ENCODE data around the gene HES5. TPM values are rescaled to one million over a fixed set of nuclear protein-coding genes. Genes with fewer than 3 reads are reported as not detected.

The HES5 gene
- total and polyA plus RNA-seq, 7 experiments from 2014 or later = not detected

DNA sequence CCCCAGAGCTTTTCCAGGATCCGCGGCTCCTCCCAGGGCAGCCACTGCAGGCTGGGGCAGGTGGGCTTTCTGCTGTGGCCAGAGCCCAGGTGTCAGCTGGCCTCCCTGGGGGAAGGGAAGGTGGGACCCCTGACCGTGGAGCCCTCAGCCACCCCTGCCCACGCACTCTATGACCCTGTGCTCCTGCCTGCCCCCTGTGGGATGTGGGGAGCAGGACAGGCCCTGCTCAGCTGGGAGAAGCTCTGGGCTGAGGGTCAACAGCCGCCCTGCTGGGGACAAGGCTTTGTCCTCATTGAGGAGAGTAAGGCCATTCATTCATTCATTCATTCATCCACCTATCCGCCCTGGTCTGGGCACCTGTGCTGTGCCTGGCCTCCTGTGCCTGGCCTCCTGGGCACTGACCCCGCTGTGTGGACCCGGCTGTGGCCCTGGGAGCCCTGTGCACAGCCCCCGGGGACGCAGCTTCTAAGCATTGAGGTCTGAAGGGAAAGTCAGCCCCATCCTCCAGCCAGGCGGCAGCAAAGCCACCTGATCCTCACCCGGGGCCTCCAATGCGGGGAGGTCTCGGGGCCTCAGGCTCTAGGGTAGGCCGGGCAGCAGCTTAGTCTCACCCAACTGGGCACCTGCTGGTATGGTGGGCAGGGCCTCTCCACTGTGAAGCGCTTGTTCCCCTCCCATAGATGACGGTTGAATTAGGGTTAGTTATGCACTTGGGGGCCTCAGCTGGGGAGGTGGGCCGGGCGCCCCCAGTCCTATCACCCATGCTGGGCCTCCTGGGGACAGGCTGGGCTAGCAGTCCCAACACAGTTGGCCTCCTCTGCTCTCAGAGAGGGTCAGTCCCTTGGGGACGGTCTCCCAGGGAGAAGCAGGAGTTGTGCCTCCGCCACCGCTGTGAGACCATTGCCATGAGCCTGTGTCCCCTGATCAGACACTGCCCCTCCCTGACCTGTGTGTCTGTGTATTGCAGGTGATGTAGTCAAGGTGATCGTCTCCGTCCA lies 32.1 kb upstream of the HES5 start:
- no peaks in the 10 kb centered on the region for H3K27me3 ChIP-seq (ENCODE audit: control insufficient read depth in 2 of 2, insufficient read depth in 2 of 2, low read length in 2 of 2)
- no peaks in the 10 kb centered on the region for H3K27me3 Mint-ChIP-seq
- peaks cover 6 to 26% (median 19%) of the 10 kb centered on the region in 7 donors for H3K4me1 Mint-ChIP-seq
- peak overlapping the region in 3 of 9 donors; percentile 9 to 84 (median 51) for H3K27ac Mint-ChIP-seq
- DNase-seq (no peak), ATAC-seq (peak; percentile 60)
- peak overlapping the region; percentile 40 for H3K27ac ChIP-seq (ENCODE audit: low read depth, low read length)
- intact Hi-C loops (cut with micrococcal nuclease) = no loop called here
- POLR2A ChIA-PET = interaction anchor here (1.4 to 9.5 kb wide), 6 partner anchors 9 to 85 kb away, joined by 3 to 253 read pairs (median 9); partner anchors contain the start of genes PANK4 and PRXL2B
- CTCF ChIA-PET = interaction anchor here (0.8 to 1.2 kb wide), 3 partner anchors 16 to 23 kb away, joined by 3 to 4 read pairs (median 4); no protein-coding TSS in a partner anchor
- peaks cover 0 to 13% (median 3%) of the 10 kb centered on the region in 5 donors for H3K36me3 Mint-ChIP-seq
- H3K4me3 ChIP-seq (ENCODE audit: low read length) = no peak overlapping the region
- peak overlapping the region in 1 of 10 donors; percentile 18 for H3K4me3 Mint-ChIP-seq
- no peaks in the 10 kb centered on the region for H3K9me3 ChIP-seq (ENCODE audit: control insufficient read depth in 2 of 3, low read length in 3 of 3)
- no peaks in the 10 kb centered on the region for H3K9me3 Mint-ChIP-seq
- peaks cover 0 to 65% (median 0%) of the 10 kb centered on the region in 3 experiments for H3K36me3 ChIP-seq (ENCODE audit: control insufficient read depth in 2 of 3, insufficient read depth in 3 of 3, low read length in 3 of 3)
- H3K4me1 ChIP-seq (ENCODE audit: control insufficient read depth in 2 of 2, insufficient read depth in 2 of 2, low read length in 2 of 2) = peaks cover 11 to 17% of the 10 kb centered on the region in 2 donors

DNA sequence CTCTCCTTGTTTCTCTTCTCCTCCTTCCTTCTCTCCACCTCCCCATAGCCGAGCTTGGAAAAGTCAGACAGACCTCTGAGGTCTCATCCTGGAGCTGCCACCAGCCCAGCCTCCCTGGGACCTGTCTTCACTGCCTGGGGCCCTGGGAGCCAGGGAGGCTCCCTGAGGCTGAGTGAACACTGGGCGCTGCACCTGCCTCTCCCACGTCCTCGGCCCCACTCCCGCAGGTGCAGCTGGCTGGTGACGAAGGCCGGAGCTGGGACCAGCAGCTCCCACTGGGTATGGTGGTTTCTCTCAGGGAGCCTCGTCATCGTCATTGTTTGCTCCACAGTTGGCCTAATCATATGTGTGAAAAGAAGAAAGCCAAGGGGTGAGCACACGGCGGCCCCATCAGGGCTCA lies 31.4 kb upstream of the HES5 start:
- no peaks in the 10 kb centered on the region for H3K9me3 ChIP-seq (ENCODE audit: control insufficient read depth in 2 of 3, low read length in 3 of 3)
- H3K4me3 ChIP-seq (ENCODE audit: low read length) = no peak overlapping the region
- H3K4me1 ChIP-seq (ENCODE audit: control insufficient read depth in 2 of 2, insufficient read depth in 2 of 2, low read length in 2 of 2) = peaks cover 12 to 17% of the 10 kb centered on the region in 2 donors
- peak overlapping the region in 5 of 10 donors; percentile 9 to 37 (median 23) for H3K4me3 Mint-ChIP-seq
- ATAC-seq (no peak), DNase-seq (no peak)
- H3K27me3 ChIP-seq (ENCODE audit: control insufficient read depth in 2 of 2, insufficient read depth in 2 of 2, low read length in 2 of 2) = no peaks in the 10 kb centered on the region
- peaks cover 0 to under 1% (median 0%) of the 10 kb centered on the region in 11 donors for H3K9me3 Mint-ChIP-seq
- ChIA-PET POLR2A (interaction anchor here (1.4 to 9.5 kb wide), 6 partner anchors 10 to 86 kb away, joined by 3 to 253 read pairs (median 9); partner anchors contain the start of genes PANK4 and PRXL2B), CTCF (interaction anchor here (0.8 to 1.1 kb wide), 3 partner anchors 9 to 24 kb away, joined by 3 to 4 read pairs (median 4); no protein-coding TSS in a partner anchor)
- intact Hi-C loops (cut with micrococcal nuclease) = no loop called here
- no peaks in the 10 kb centered on the region for H3K27me3 Mint-ChIP-seq
- peaks cover 0 to 70% (median 0%) of the 10 kb centered on the region in 3 experiments for H3K36me3 ChIP-seq (ENCODE audit: control insufficient read depth in 2 of 3, insufficient read depth in 3 of 3, low read length in 3 of 3)
- peaks cover 8 to 27% (median 20%) of the 10 kb centered on the region in 7 donors for H3K4me1 Mint-ChIP-seq
- peaks cover 0 to 17% (median 3%) of the 10 kb centered on the region in 5 donors for H3K36me3 Mint-ChIP-seq
- peak overlapping the region in 7 of 9 donors; percentile 51 to 84 (median 74) for H3K27ac Mint-ChIP-seq
- peak overlapping the region; percentile 40 for H3K27ac ChIP-seq (ENCODE audit: low read depth, low read length)

DNA sequence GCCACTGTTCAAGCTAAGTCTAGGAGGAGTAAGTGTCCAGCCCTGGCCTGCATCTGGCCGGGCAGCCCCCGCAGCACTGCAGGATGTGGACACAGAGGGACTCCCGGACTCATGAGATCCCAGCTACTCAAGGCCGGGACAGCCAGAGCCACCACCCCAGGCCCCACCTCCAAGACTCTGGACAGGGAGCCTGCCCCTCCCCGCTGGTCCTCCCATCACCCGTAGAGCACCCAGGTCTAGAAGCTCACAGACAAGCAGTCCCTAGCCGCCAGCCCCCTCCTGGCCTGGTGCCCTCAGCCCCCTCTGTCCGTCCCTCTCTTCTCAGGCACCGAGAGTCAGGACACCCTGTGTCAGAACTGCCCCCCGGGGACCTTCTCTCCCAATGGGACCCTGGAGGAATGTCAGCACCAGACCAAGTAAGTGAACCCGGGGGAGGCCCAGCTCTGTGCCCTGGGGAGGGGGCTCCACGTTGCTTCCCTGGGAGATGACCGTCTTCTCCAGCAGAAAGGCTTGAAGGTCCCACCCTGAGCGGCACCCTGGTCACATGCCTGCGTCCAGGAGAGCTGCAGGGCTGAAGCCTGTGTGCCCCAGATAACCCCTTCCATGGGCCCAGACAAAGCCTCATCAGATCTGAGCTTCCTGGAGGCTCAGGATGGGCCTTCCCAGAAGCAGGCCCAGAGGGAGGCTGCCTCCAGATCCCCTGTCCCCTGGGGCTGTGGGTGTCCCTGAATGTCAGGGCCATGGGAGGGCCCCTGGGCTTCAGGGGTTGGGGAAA lies 30.4 kb upstream of the HES5 start:
- Histone ChIP-seq H3K9me3 (ENCODE audit: control insufficient read depth in 2 of 3, low read length in 3 of 3) (no peaks in the 10 kb centered on the region), H3K27me3 (ENCODE audit: control insufficient read depth in 2 of 2, insufficient read depth in 2 of 2, low read length in 2 of 2) (no peaks in the 10 kb centered on the region), H3K4me3 (ENCODE audit: low read length) (no peak overlapping the region), H3K36me3 (ENCODE audit: control insufficient read depth in 2 of 3, insufficient read depth in 3 of 3, low read length in 3 of 3) (peaks cover 0 to 73% (median 0%) of the 10 kb centered on the region in 3 experiments), H3K4me1 (ENCODE audit: control insufficient read depth in 2 of 2, insufficient read depth in 2 of 2, low read length in 2 of 2) (peaks cover 15 to 19% of the 10 kb centered on the region in 2 donors), H3K27ac (ENCODE audit: low read depth, low read length) (peak overlapping the region; percentile 40)
- ATAC-seq = no peak
- no peak for DNase-seq
- peaks cover 0 to 1% (median 0%) of the 10 kb centered on the region in 11 donors for H3K9me3 Mint-ChIP-seq
- H3K4me1 Mint-ChIP-seq = peaks cover 11 to 33% (median 24%) of the 10 kb centered on the region in 7 donors
- ChIA-PET CTCF (interaction anchor here (0.5 to 1.1 kb wide), 3 partner anchors 18 to 59 kb away, joined by 3 to 4 read pairs (median 3); no protein-coding TSS in a partner anchor), POLR2A (interaction anchor here (0.7 to 9.5 kb wide), 6 partner anchors 11 to 365 kb away, joined by 3 to 253 read pairs (median 9); partner anchors contain the start of gene PRXL2B)
- peaks cover 0 to 20% (median 3%) of the 10 kb centered on the region in 5 donors for H3K36me3 Mint-ChIP-seq
- intact Hi-C loops (cut with micrococcal nuclease) = no loop called here
- peak overlapping the region in 3 of 9 donors; percentile 43 to 68 (median 45) for H3K27ac Mint-ChIP-seq
- H3K4me3 Mint-ChIP-seq = peak overlapping the region in 2 of 10 donors; percentile 28 to 70
- no peaks in the 10 kb centered on the region for H3K27me3 Mint-ChIP-seq

DNA sequence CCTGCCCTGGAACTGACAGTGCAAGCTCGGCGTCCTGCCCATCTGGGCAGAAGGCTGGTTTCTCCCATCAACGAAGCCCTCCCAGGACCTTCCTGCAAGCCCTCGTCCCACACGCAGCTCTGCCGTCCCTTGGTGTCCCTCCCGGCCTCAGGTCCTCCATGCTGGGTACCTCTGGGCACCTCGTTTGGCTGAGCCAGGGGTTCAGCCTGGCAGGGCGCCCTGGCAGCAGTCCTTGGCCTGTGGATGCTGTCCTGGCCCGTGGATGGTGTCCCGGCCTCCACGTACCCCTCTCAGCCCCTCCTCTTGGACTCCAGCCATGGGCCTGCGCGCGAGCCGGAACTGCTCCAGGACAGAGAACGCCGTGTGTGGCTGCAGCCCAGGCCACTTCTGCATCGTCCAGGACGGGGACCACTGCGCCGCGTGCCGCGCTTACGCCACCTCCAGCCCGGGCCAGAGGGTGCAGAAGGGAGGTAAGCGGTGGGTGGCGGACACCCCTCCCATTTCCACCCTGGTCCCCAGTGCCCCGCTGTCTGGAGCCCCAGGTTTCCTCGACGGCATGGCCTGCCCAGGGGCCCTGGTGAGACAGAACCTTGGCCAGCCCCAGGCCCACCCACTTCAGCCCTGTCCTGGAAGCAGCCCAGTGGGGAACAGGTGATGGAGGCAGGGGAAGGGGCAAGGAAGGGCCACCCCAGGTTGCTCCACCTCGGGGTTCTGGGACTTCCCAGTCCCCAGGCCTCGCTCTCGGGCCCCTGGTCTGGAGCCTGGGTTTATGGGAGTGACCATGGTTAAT lies 29.6 kb upstream of the HES5 start:
- H3K4me3 Mint-ChIP-seq = peak overlapping the region in 3 of 10 donors; percentile 25 to 49 (median 26)
- H3K4me1 Mint-ChIP-seq = peaks cover 14 to 39% (median 31%) of the 10 kb centered on the region in 7 donors
- Histone ChIP-seq H3K9me3 (ENCODE audit: control insufficient read depth in 2 of 3, low read length in 3 of 3) (no peaks in the 10 kb centered on the region), H3K4me3 (ENCODE audit: low read length) (no peak overlapping the region), H3K27ac (ENCODE audit: low read depth, low read length) (no peak overlapping the region), H3K27me3 (ENCODE audit: control insufficient read depth in 2 of 2, insufficient read depth in 2 of 2, low read length in 2 of 2) (no peaks in the 10 kb centered on the region), H3K4me1 (ENCODE audit: control insufficient read depth in 2 of 2, insufficient read depth in 2 of 2, low read length in 2 of 2) (peaks cover 23 to 27% of the 10 kb centered on the region in 2 donors), H3K36me3 (ENCODE audit: control insufficient read depth in 2 of 3, insufficient read depth in 3 of 3, low read length in 3 of 3) (peaks cover 0 to 73% (median 0%) of the 10 kb centered on the region in 3 experiments)
- no peak for DNase-seq
- H3K9me3 Mint-ChIP-seq = peaks cover 0 to 1% (median 0%) of the 10 kb centered on the region in 11 donors
- H3K27me3 Mint-ChIP-seq = no peaks in the 10 kb centered on the region
- POLR2A ChIA-PET = interaction anchor here (2.1 to 9.5 kb wide), 4 partner anchors 11 to 22 kb away, joined by 7 to 253 read pairs (median 18); partner anchors contain the start of gene PRXL2B
- H3K36me3 Mint-ChIP-seq = peaks cover 0 to 20% (median 3%) of the 10 kb centered on the region in 5 donors
- no peak for ATAC-seq
- CTCF ChIA-PET = no interaction called here
- intact Hi-C loops (cut with micrococcal nuclease) = no loop called here
- H3K27ac Mint-ChIP-seq = peak overlapping the region in 2 of 9 donors; percentile 32 to 45

DNA sequence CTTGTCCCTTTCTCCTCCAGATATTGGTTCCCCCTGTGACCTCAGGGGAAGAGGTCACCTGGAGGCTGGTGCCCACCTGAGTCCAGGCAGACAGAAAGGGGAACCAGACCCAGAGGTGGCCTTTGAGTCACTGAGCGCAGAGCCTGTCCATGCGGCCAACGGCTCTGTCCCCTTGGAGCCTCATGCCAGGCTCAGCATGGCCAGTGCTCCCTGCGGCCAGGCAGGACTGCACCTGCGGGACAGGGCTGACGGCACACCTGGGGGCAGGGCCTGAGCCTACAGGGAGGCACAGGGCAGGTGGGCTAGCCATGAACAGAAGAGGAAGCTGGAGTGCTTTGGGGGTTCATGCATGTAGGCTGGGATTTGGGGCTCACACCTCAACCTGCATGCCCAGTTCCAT lies 28.8 kb upstream of the HES5 start:
- peak overlapping the region in 8 of 10 donors; percentile 29 to 100 (median 60) for H3K4me3 Mint-ChIP-seq
- Histone ChIP-seq H3K27me3 (ENCODE audit: control insufficient read depth in 2 of 2, insufficient read depth in 2 of 2, low read length in 2 of 2) (no peaks in the 10 kb centered on the region), H3K4me3 (ENCODE audit: low read length) (no peak overlapping the region), H3K27ac (ENCODE audit: low read depth, low read length) (peak overlapping the region; percentile 93), H3K4me1 (ENCODE audit: control insufficient read depth in 2 of 2, insufficient read depth in 2 of 2, low read length in 2 of 2) (peaks cover 25 to 28% of the 10 kb centered on the region in 2 donors), H3K36me3 (ENCODE audit: control insufficient read depth in 2 of 3, insufficient read depth in 3 of 3, low read length in 3 of 3) (peaks cover 0 to 71% (median 0%) of the 10 kb centered on the region in 3 experiments), H3K9me3 (ENCODE audit: control insufficient read depth in 2 of 3, low read length in 3 of 3) (no peaks in the 10 kb centered on the region)
- DNase-seq (no peak), ATAC-seq (no peak)
- H3K9me3 Mint-ChIP-seq = peaks cover 0 to 1% (median 0%) of the 10 kb centered on the region in 11 donors
- ChIA-PET CTCF (no interaction called here), POLR2A (interaction anchor here (0.7 to 9.5 kb wide), 4 partner anchors 11 to 142 kb away, joined by 3 to 253 read pairs (median 12); partner anchors contain the start of genes PANK4 and PRXL2B)
- H3K36me3 Mint-ChIP-seq = peaks cover 0 to 20% (median 3%) of the 10 kb centered on the region in 5 donors
- H3K27me3 Mint-ChIP-seq = no peaks in the 10 kb centered on the region
- peak overlapping the region in 7 of 9 donors; percentile 15 to 97 (median 69) for H3K27ac Mint-ChIP-seq
- peaks cover 15 to 44% (median 38%) of the 10 kb centered on the region in 7 donors for H3K4me1 Mint-ChIP-seq
- intact Hi-C loops (cut with micrococcal nuclease) = no loop called here
